Stimulated activated naive CD4-positive, alpha-beta T cell treated with Interleukin-2 at 50 U/mL for 16 hours (primary cell): ENCODE results near the gene MAML3.
A peak's percentile ranks its signal among the peaks of the same experiment; 100 is the strongest.

Source experiments
- DNase-seq: peaks from one replicate; lab custom pipeline; 2025; lab: John Stamatoyannopoulos, UW

The MAML3 gene

GRCh38 chr4:139754938-139755337, 399.0 kb downstream of the MAML3 start:
- DNase-seq, result no peak

GRCh38 chr4:139753686-139754085, 400.3 kb downstream of the MAML3 start:
- no peak for DNase-seq

- DNase-seq, result no peak
These were observed 404.0 kb downstream of the MAML3 start for GRCh38 chr4:139749835-139750498.

GRCh38 chr4:139749338-139749737, 404.6 kb downstream of the MAML3 start:
- no peak for DNase-seq

GRCh38 chr4:139746431-139747171, 407.4 kb downstream of the MAML3 start:
- DNase-seq, result no peak

GRCh38 chr4:139745111-139745639, 408.8 kb downstream of the MAML3 start:
- no peak for DNase-seq

- no peak for DNase-seq
These were observed 409.8 kb downstream of the MAML3 start for GRCh38 chr4:139744232-139744631.

GRCh38 chr4:139743027-139743426, 411.0 kb downstream of the MAML3 start:
- no peak for DNase-seq

GRCh38 chr4:139740531-139741041, 413.4 kb downstream of the MAML3 start:
- DNase-seq, result no peak

- no peak for DNase-seq
These were observed 413.9 kb downstream of the MAML3 start for GRCh38 chr4:139740121-139740520.

- DNase-seq, result no peak
These were observed 415.0 kb downstream of the MAML3 start for GRCh38 chr4:139738846-139739613.

GRCh38 chr4:139736661-139737060, 417.3 kb downstream of the MAML3 start:
- DNase-seq, result no peak

- no peak for DNase-seq
These were observed 417.7 kb downstream of the MAML3 start for GRCh38 chr4:139736274-139736660.

- no peak for DNase-seq
These were observed 418.4 kb downstream of the MAML3 start for GRCh38 chr4:139735381-139736273.

GRCh38 chr4:139734875-139735380, 419.1 kb downstream of the MAML3 start:
- peak; percentile 27 for DNase-seq

GRCh38 chr4:139734201-139734874, 419.6 kb downstream of the MAML3 start:
- no peak for DNase-seq

GRCh38 chr4:139732991-139733570, 420.9 kb downstream of the MAML3 start:
- DNase-seq, result no peak

- no peak for DNase-seq
These were observed 425.1 kb downstream of the MAML3 start for GRCh38 chr4:139728840-139729239.

- DNase-seq, result no peak
These were observed 425.8 kb downstream of the MAML3 start for GRCh38 chr4:139728146-139728545.

- DNase-seq, result no peak
These were observed 427.4 kb downstream of the MAML3 start for GRCh38 chr4:139726615-139727014.
